Activated T-cell treated with anti-CD3 and anti-CD28 coated beads, Interleukin-2, amount 50 U/mL, for 1 hour (primary cell): ENCODE results near the gene PARVA.
"Not testable (repeated sequence)": the region's sequence is repeated elsewhere in the genome, so short reads cannot be mapped to it uniquely, and the experiment has no call there.

ENCODE experiments used
- DNase-seq: peaks from one replicate; pipeline ENCODE4 v3.0.0-alpha.2; 2020

The PARVA gene

DNA sequence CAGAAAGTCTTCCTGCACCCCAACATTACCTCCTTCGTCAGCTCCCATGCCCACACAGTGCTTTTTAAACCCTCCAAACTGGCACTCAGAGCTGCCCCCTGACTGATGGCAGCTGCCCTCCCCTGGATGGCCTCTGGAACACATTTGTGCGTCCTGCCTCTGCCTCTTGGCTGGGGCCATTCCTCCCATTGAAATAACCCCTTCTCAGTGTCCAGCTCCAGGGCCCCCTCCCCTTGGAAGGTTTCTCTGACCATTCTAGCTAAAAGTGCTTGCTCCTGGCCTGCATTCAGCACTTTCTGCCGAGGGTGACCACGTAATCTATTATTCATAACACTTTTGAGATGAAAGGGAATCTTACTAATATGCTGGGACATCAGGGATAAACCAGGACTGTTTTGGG is 130.0 kb downstream of the PARVA start:
- DNase-seq = no peak

DNA sequence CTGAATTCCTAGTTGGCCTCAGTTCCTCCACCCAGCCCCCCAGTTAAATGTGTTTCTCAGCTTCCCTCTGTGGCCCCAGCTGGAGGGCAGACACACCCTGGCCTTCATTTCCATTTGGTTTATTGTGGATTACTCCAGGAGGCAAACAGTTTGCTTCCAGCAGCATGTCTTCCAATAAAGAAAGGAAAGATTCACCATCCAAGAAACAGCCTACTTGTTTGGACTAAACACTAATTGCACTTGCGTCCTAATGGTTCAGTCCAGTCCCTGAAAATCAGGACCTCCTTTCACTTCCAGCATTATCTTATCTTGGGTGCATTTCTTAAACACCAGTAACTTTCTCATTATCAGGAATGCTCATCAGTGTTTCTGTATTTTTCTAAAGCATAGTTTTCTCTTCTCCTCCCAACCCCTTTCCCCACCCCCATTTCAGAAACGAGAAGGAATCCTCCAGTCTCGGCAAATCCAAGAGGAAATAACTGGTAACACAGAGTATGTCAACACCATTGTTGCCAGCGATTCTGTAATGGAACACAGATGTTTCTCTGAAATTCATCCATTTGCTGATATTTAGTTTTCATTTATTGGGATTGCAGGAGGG is 130.9 kb downstream of the PARVA start:
- no peak for DNase-seq

DNA sequence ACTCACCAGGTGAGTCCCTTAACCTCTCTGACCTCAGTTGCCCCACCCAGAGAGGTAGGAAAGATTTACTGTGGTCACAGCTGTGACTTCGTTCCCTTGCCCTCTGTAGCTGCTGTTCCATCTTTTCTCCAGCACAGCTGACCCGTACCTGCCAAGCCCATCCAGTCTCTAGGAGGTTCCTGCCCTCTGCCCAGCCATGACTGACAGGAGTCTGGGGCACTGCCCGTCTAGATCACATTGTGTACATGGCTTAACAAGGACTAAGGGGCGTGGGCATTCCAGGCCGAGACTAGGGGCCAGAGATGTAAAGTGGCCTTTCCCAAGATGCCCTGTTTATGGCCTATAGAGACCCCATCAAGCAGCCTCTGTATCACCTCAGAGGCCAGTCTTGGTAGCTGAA is 132.0 kb downstream of the PARVA start:
- no peak for DNase-seq

DNA sequence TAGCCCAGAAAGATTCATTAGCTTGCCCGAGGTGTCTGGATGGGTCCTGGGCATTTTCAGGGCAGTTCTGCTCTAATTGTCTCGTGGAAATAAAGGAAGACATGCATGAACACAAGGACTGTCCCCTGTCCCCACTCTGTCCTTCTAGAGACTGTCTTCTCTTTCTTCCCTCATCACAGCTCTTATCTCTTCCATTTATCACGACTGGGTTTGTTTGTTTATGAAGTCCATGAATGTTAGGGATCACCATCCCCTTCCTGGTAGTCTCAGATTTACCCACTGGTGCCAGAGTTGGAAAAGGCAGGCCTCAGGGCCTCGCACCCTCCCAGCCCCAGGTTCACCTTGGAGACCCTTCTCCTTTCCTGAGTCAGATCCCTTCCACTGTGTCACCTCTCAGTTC is 134.8 kb downstream of the PARVA start:
- DNase-seq = no peak

DNA sequence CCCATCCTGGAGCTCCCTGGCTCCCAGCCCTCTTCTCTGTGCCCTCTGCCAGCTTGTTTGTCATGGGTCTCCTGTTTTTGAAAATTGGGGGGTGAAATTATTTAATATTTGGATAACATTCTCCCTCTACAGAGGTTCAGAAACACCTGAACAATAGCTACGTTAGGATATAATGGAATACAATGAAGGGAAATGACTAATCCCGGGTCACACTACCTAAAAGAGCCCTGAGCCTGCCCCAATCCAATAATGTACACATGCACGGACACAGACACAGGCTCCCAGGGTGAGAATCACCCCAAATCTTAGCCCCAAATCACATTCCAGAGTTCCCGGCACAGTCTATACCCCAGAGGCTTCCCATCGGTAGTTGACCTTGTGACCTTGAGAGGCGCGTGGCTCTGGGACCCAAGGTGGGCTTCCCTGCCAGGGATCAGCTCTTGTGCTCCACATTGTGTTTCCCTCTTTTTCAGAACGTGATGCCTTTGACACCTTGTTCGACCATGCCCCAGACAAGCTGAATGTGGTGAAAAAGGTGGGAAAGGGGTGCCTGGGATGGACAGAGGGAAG is 135.5 kb downstream of the PARVA start:
- no peak for DNase-seq

DNA sequence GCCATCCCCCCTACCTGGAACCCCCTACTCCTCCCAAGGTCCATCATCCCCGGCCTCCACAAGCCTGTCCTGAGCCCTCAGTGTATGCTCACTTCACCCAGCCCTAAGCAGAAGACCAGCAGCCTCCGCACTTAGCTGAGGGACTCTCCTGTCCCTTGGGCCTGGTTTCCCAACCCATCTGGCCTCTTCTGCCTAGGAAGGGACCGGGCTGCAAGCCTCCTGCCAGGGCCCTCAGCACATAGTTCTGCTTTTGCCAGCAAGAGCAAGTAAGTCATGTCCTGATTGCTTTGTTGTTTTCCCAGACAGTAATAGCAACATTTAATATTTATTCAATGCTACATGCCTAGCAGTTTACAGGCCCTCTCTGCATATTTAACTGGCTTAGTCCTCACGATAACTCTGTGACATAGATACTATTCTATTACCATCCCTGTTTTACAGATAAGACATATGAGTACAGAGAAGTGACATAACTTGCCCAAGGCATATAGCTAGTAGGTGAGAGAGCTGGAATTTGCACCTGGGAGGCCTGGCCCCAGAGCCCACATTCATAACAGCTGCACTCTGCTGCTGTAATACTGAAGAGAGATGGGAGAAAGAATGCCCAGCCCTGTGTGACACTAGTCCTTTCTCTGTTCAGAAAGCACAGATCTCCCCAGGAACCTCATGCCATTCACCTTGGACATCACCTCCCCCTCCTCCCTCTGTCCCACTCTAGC is 139.2 kb downstream of the PARVA start:
- no peak for DNase-seq

DNA sequence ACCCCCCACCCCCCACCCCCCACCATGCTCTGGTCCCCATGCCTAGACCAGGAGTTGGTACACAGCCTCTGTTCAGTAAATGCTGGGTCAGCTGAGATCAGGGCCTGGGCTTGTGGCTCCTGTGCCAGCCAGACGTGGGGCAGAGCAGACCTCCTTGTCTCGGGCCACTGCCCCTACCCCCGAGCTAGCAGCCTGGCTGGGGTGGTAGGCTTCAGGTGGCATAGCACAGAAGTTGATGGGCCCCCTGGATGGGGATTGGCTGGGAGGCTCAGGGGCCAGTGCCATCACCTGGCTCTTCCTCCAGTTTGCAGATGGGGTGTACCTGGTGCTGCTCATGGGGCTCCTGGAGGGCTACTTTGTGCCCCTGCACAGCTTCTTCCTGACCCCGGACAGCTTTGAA is 139.9 kb downstream of the PARVA start:
- DNase-seq = no peak

DNA sequence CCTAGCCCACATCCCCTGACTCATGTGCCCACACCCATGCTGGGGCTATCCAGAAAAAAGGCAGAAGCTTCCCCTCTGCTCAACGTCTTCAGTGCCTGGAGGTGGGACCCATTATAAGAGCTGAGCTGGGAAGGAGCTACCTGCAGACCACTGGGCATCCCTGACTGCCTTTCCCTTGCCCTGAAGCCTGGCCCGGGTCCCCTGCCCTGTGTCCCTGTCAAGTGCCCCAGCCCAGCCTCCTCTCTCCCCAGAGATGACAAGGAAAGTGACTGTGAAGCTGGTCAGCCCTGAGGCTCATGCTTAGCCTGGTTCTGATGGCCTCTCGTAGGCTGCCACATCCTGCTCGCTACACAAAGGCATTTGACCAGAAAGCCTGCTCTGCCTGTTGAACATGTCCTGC is 140.4 kb downstream of the PARVA start:
- DNase-seq = no peak

DNA sequence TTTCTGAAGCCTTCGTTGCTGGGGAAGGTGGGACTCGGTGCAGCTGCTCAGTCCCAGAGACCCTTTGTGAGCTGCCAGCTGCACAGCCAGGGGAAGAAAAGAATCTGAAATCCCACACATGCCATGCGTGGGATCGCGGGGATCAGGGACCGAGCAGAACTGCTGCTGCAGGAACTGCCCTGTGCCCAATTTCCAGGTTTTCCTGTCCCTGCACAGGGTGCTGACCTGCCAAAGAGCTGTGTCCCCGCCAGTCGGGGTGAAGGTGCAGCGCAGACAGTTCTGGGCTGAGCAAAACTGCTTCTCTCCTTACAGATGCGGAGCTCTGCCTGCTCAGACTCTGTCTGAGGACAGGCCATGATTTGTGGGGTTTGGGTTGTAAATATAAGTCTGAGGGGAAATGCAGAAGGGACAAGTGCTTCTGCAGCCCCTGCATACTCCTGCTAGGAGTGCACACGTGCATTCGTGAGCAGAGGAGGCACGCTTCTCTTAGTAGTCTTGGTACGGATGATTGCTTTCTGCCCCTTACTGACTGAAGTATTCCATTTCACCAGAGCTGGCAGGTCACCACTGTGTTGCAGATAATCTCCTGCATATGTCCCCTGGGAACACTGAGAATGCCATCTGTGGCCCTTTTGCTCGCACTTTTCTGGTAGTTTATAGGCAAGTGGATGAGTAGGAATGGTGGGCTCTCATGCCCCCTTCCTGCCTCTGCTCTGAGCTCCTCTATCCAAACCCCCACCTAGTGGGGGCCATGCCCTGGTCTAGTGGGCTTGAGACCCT is 141.4 kb downstream of the PARVA start:
- no peak for DNase-seq

DNA sequence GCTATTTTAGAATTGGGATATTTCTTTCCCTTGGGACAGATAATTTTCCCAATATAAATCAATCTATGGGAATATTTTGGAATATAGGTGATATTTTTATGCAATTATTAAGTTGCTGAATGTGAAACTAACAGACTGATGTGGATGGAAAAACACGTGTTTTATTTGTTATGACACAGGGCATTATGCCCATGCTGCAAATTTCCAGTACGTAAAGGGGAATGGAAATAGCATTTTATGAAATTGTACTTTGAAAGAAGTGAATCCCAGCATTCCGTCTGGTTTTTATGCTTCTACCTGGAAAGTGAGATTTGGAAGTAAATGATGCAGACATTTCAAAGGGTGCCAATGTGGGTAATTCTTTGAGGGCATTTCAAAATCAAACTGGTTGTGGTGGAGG is 142.7 kb downstream of the PARVA start:
- DNase-seq = no peak

DNA sequence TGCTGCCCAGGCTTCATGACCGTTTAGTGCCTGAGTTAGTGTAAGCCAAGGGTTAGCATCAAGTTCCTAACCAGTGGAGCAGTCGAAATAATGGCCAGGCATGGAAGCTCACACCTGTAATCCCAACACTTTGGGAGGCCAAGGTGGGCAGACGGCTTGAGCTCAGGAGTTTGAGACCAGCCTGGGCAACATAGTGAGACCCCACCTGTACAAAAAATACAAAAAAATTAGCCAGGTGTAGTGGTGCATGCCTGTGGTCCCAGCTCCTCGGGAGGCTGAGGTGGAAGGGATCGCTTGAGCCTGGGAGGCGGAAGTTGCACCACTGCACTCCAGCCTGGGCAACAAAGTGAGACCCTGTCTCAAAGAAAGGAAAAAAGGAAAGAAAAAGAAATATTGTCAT is 143.2 kb downstream of the PARVA start:
- DNase-seq = not testable (repeated sequence)

DNA sequence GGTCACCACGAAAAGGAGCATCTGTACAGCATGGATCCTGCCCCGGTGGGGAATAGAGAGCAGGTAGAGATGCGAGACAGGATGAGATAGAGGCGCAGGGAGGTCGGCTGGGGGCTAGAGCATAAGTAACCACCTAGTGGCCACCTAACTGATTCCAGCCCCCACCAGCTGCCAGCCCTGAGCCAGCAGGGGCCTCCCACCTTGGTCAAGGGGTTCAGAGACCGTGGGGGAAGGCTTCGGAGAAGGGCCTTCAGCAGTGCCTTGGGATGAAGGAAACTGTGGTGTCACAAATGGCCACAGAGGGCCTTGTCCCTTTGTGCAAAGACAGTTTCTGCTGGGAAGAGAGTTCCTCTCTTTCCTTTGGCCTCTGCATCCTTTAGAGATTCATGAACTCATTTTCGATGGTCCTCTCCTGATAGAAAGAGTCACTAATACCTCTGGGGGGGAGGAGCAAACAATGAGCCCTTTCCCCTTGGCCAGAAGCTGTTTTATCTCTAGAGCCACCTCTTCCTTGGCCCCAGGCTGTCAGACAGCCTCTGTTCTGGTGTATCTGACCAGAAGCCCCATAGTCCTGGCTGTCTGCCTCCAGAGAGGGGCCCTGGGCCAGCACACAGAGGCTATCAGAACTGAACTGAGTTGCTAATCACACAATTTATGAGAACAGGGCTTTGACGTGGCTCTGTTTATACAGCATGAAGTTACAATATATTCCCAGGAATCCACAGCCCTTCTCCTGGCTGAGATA is 146.0 kb downstream of the PARVA start:
- no peak for DNase-seq

DNA sequence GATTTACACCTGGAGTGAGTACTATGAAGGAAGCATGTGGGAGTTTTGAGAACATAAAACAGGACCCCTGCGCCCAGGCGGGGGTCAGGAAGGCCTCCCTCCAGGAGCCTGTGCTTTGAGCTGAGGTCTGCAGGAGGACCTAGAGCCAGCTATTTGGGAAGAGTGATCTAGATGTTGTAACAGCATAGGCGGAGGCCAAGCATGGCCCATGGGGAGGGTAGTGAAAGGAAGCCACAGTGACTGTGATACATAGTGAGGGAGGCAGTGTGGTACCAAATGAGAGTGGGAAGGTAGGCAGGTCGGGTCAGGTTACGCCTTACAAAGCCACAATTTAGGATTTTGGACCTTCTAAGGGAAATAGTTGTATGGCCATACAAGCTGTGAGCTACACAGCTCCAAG is 147.5 kb downstream of the PARVA start:
- no peak for DNase-seq

DNA sequence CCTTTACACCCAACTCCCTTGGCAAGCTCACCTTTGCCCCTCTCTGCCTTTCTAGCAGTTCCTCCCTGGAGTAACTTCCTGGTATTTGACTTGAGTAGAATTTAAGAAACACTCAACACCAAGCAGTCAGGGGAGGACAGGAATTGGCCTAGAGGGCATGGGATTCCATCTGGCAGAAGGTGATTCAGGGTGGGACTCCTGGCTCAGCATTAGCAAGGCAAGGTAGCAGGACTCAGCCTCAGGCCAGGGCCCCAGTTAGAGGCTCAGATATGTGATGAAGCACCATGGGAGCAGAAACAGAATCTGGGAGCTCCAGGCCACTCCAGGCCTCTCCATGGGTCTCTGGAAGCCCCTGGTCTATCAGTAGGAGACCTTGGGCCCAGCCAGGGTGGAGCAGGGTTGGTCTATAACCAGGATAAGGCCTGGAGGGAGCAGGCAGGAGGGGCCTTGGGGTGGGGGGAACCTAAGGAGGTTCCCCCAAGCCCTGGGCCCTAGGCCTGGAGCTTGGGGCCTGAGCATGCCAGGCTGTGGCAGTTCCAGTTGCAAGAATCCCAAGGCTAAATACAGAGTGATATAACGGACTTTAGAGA is 148.2 kb downstream of the PARVA start:
- DNase-seq = no peak

DNA sequence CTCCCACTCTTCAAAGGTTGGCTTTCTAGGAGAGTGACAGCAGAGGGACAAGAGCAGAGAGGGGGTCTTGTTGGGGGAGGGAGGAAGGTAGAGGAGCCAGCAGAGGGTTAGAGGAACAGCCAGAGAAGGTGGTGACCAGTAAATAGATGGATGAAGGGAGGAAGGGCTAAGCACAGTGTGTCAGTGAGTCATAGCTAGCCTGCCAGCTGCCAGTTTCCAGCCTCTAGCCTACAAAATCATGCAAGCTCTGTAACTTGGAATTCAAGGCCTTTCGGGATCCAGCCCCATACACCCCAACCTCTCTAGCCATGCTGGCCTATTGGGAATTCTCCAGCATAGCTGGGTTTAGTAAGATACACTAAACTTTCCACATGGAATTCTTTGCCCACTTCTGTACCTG is 149.4 kb downstream of the PARVA start:
- DNase-seq = no peak

DNA sequence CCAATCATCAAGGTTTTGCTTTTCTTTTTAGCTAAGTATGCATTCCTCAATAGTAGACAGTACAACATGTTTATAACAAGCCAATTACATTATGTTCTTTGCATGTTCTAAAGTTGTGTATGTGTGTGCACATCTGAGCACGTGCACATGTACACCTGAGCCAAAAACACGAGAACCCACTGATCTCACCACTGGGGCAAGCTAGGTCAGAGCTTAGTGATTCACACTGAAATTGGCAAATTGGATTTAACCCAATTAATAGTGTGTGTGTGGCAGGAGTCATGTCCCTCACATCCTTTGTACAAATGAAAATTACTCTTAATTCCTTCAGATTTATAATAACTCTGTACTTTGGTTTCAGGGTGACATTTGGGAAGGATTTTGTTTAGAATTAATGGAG is 151.1 kb downstream of the PARVA start:
- no peak for DNase-seq

DNA sequence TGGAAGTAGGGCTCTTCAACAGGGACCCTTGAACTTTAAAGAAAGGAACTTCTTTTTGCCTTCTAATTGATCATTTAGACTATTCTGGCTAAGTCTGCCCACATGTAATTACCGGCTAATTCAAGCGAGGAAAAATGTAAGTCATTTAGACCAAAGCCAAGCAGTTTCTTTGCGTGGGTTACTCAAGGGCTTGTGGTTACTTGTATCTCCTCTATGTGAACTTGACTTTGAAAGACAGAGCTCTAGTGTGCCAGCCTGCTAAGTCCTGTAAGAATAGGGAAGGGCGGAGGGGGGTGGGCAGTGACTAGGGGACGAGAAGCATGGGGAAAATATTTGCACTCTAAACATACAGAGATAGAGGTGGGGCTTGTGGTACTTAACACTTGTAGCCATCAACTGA is 151.7 kb downstream of the PARVA start:
- DNase-seq = no peak

DNA sequence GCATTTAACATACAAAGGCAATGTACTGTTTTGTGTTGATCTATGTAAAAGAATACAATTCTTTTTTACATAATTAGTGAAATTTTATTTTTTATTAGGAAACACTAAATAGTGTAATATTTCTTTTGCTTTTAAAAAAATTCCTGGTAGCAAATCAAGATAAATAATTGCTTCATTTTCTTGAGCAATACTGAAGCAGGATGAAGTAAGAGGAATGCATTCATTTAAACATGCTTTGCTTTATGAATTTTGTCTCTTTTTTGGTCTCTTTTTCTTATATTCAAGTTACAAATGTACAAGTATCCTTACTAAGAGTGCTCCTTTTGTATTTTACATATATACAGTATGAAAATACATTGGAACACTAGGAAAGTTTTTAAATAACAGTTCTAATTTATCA is 152.4 kb downstream of the PARVA start:
- DNase-seq = no peak

DNA sequence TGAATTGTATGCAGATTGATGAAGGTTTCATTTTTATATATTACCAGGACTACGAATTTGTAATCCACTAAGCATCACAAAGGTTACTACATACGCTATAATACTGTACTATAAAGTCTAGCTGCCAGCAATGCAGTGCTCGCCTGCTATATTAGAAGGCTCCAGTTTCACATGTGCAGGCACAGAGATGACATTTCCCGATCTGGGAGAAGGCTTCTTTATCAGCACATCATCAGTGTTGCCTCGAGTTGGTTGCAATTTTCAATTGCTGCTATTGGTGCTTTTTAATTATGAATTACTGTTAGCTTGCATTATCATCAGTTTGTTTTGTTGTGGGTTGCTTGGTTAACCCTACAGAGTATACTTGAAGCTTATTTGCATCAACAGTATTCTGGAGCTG is 153.6 kb downstream of the PARVA start:
- DNase-seq = no peak

DNA sequence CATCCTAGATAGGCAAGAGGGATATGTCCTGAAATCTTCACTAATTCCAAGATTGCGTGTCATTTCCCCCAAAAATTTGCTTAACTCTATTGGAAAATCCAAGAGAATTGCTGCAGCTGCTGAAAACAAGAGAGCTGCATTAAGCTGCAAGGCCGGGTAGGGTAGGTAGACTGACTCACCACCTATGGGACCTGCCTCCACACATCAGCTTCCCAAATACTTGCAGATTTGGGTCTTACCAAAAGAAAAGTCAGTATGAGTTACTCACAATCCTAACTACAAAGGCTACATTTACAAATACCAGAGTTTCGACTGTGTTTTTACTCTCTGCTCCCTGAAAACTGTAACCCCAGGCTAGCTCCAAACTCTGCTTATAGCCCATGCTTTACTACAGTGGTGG is 154.3 kb downstream of the PARVA start:
- DNase-seq = no peak

DNA sequence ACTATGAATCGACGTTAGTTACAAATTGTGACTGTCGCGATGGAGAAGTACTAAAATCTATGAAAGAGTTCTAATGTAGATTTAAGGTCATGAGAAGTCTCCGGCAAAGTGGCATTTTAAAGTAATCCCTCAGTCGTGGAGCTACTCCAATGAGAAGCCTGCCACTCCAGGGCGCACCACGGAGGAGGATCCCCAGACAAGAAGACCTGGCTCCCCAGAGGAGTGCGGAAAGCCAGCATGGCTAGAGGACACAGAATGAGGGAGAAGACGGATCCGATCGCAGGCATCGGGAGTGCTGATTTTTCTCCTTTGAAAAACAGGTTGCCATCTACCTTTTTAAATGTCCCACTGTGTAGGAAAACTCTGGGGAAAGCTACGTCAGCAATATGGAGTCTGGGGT is 155.2 kb downstream of the PARVA start:
- no peak for DNase-seq

DNA sequence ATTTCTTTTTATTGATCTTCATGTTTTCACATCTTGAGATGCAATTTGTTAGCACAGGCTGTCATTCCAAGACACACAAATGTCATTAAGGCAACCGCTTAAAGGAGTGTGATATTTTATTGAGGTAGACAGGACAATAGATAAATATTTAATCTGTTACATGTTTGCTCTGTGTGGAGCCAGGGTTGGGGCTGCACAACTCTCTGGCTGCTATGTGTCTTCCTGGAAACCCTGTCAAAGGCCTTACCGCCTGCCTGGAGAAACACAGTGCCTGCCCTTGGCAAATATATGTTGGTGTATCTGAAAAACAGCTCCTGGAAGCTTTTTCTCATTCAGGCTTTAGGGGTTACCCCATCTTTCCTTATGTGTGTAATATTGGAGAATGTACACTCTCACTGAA is 157.2 kb downstream of the PARVA start:
- DNase-seq = no peak

DNA sequence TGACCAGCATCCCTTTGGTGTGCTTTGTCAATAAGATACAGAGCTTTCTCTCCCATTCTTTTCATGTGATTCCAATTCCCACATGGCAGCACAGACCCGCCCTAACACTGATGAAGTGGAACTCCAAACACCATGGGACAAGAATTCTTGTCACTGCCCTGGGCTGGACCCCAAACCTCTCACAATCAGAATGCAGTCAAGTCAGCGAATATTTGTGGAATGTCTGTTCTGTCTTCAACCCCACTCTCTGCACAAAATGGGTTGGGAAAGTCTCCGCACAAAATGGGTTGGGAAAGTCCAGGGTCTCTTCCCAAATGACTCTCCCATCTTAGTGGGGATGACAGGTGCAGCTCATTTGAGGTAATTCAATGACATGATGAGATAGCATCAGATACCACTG is 157.9 kb downstream of the PARVA start:
- DNase-seq = no peak
